Vagina (tissue), 2 donors: ENCODE data around the gene PRKRIP1.

Source experiments
- POLR2AphosphoS5 ChIP-seq, 2 donors: sonication (generic); formaldehyde crosslinking; IDR thresholded peaks; one replicate each; pipeline ENCODE4 v1.9.0; 2017; ENCODE audit warnings: antibody characterized with exemption in 2 of 2, mild to moderate bottlenecking in 2 of 2, low read depth in 1 of 2; ENCODE audit not compliant: insufficient read depth in 1 of 2
- TF ChIP-seq, protein P1 (sequence below), 3 experiments: fragments of 450-650 bp in 2 of 3; fragments of 200-600 bp in 1 of 3; sonication (generic) in 1 of 3; IDR thresholded peaks; one replicate each; pipeline ENCODE4 v1.5.1; 2017 to 2019; ENCODE audit warnings: antibody characterized with exemption in 3 of 3, mild to moderate bottlenecking in 2 of 3, moderate library complexity in 2 of 3

- no peak for TF ChIP-seq POLR2AphosphoS5 (IDR thresholded peaks at IDR 0.05; ENCODE audit: insufficient read depth in 1 of 2, low read depth in 1 of 2)
- TF ChIP-seq, protein P1, sequence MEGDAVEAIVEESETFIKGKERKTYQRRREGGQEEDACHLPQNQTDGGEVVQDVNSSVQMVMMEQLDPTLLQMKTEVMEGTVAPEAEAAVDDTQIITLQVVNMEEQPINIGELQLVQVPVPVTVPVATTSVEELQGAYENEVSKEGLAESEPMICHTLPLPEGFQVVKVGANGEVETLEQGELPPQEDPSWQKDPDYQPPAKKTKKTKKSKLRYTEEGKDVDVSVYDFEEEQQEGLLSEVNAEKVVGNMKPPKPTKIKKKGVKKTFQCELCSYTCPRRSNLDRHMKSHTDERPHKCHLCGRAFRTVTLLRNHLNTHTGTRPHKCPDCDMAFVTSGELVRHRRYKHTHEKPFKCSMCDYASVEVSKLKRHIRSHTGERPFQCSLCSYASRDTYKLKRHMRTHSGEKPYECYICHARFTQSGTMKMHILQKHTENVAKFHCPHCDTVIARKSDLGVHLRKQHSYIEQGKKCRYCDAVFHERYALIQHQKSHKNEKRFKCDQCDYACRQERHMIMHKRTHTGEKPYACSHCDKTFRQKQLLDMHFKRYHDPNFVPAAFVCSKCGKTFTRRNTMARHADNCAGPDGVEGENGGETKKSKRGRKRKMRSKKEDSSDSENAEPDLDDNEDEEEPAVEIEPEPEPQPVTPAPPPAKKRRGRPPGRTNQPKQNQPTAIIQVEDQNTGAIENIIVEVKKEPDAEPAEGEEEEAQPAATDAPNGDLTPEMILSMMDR (IDR thresholded peaks at IDR 0.05), result no peak
Measured at GRCh38 chr7:102433219-102434038, 37.3 kb downstream of the PRKRIP1 start, which contains the start of gene ORAI2.
